CD8-positive, alpha-beta memory T cell (primary cell): ENCODE measurements around the gene TMEM132D. TPM values are rescaled to one million over a fixed set of nuclear protein-coding genes. Genes with fewer than 3 reads are reported as not detected.

Source experiments
- CTCF ChIA-PET: fragments of 350-600 bp; sonication (Branson Sonifier 250); formaldehyde crosslinking; loops from one replicate; lab custom pipeline; 2021; ENCODE audit warnings: antibody characterized with exemption; lab: Charles Lee
- POLR2A ChIA-PET: fragments of 350-600 bp; sonication (Branson Sonifier 250); formaldehyde crosslinking; loops from one replicate; lab custom pipeline; 2021; ENCODE audit warnings: antibody characterized with exemption; lab: Charles Lee
- DNase-seq, 5 donors: peaks; one replicate each; pipeline versions ENCODE4 v3.0.0 to v3.0.0-alpha.2; 2020 to 2022; ENCODE audit warnings: mixed read lengths in 1 of 5
- H3K27ac ChIP-seq: one replicate; pipeline ENCODE4 v1.7.0; 2013; ENCODE audit warnings: low read depth, mild to moderate bottlenecking, low read length, moderate library complexity
- H3K27me3 ChIP-seq: 2 replicates; pipeline ENCODE4 v1.7.0; 2013; ENCODE audit warnings: low read length, mild to moderate bottlenecking; ENCODE audit not compliant: insufficient read depth, poor library complexity, severe bottlenecking
- H3K36me3 ChIP-seq: 2 replicates; pipeline ENCODE4 v1.7.0; 2013; ENCODE audit warnings: mild to moderate bottlenecking, low read length, moderate library complexity; ENCODE audit not compliant: insufficient read depth
- H3K4me1 ChIP-seq: 2 replicates; pipeline ENCODE4 v1.7.0; 2013; ENCODE audit warnings: mild to moderate bottlenecking, low read length, moderate library complexity; ENCODE audit not compliant: insufficient read depth
- H3K4me3 ChIP-seq: 2 replicates; pipeline ENCODE4 v1.7.0; 2013; ENCODE audit warnings: mild to moderate bottlenecking, low read length
- H3K9me3 ChIP-seq: 2 replicates; pipeline ENCODE4 v1.7.0; 2013; ENCODE audit warnings: mild to moderate bottlenecking, low read length
- H3K27ac Mint-ChIP-seq, 8 donors: one replicate each; pipeline ENCODE4 v1.8.0; 2020 to 2021; ENCODE audit warnings: mixed read lengths in 8 of 8, mild to moderate bottlenecking in 6 of 8, inconsistent platforms in 3 of 8, moderate library complexity in 3 of 8
- H3K27me3 Mint-ChIP-seq, 2 donors: one replicate each; pipeline ENCODE4 v1.8.0; 2020 to 2021; ENCODE audit warnings: mixed read lengths in 2 of 2, mild to moderate bottlenecking in 1 of 2, moderate library complexity in 1 of 2
- H3K36me3 Mint-ChIP-seq, 3 donors: one replicate each; pipeline ENCODE4 v1.8.0; 2020 to 2021; ENCODE audit warnings: mixed read lengths in 3 of 3, inconsistent platforms in 1 of 3, mild to moderate bottlenecking in 1 of 3
- H3K4me1 Mint-ChIP-seq, 3 donors: one replicate each; pipeline ENCODE4 v1.8.0; 2020 to 2021; ENCODE audit warnings: mixed read lengths in 3 of 3, inconsistent platforms in 1 of 3, mild to moderate bottlenecking in 1 of 3
- H3K4me3 Mint-ChIP-seq, 7 donors: one replicate each; pipeline ENCODE4 v1.8.0; 2020 to 2021; ENCODE audit warnings: mixed read lengths in 7 of 7, mild to moderate bottlenecking in 6 of 7, moderate library complexity in 4 of 7, inconsistent platforms in 2 of 7
- H3K9me3 Mint-ChIP-seq, 5 donors: one replicate each; pipeline ENCODE4 v1.8.0; 2020 to 2022; ENCODE audit warnings: mixed read lengths in 5 of 5, mild to moderate bottlenecking in 3 of 5, moderate library complexity in 2 of 5, inconsistent platforms in 1 of 5
- polyA plus RNA-seq: library from polyadenylated mRNA; unstranded; fragments of 300-500 nt; fragmentation: Illumina TruSeq; gene quantifications from one replicate; pipeline ENCODE4 v1.2.3, GENCODE V29; 2021
- total RNA-seq, 2 experiments: library from RNA; stranded (reverse); gene quantifications; one replicate each; pipeline ENCODE4 v1.2.3, GENCODE V29; 2021

TMEM132D gene
- total and polyA plus RNA-seq, 3 experiments from 2014 or later = not detected

DNA sequence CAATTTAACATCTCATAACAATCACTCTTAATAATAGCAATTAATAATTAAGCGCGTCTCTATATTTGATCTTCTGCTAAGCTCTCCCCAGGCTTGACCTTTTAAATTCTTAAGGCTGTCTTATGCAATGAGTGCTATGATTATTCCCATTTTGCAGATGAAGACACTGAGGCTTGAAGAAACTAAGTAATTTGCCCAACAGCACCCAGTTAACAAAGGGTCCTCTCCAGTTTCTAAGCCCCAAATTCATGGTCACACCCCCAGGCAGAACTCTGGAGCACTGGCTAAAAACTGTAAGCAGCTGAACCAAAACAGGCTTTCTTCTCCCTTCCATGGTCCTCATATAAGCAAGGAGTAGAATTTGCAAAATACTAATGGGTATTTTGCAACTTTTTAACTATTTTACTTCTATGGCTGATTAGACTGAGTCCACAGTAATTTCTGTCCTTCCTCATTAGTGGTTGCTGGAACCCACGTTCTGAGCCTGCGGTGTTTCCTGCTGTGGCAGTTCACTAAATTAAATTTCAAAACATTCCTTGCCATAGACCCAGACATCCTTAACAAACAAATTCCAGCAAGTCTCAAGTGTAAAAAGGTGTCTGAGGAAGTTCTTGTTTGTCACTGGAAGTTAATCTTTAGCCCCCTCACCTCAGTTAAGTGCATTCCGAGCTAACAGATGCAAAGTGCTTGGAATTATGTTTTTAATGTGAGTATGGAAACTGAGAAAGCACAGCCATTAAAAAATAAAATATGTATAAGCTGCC, 76.5 kb downstream of the TMEM132D start:
- Histone ChIP-seq H3K27me3 (no peaks in the 10 kb centered on the region), H3K9me3 (no peaks in the 10 kb centered on the region), H3K36me3 (no peaks in the 10 kb centered on the region), H3K27ac (no peak overlapping the region), H3K4me3 (no peak overlapping the region), H3K4me1 (no peaks in the 10 kb centered on the region)
- H3K27me3 Mint-ChIP-seq = no peaks in the 10 kb centered on the region
- H3K27ac Mint-ChIP-seq = no peak overlapping the region
- ChIA-PET POLR2A (no interaction called here), CTCF (no interaction called here)
- H3K9me3 Mint-ChIP-seq = peaks cover 0 to 11% (median 2%) of the 10 kb centered on the region in 5 donors
- no peaks in the 10 kb centered on the region for H3K36me3 Mint-ChIP-seq
- H3K4me3 Mint-ChIP-seq = no peak overlapping the region
- DNase-seq = no peak
- H3K4me1 Mint-ChIP-seq = no peaks in the 10 kb centered on the region

DNA sequence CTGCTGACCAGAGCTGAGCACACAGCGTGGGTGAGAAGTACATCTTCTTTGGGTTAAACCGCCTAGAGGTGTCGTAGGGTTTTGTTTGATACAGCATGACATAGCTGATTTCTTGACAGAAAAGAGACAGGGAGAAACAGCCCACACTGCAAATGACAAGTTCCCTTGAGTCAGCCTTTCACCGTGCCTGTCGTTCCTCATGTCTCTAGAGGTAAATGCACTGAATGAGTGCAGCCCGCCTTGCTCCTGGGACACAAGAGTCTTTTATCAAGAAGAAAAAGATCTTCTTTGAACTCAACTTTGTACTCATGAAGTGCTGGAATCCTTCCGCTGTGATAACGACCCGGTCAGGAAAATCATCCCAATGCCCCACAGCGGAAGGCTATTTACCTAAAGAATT, 77.6 kb downstream of the TMEM132D start:
- Mint-ChIP-seq H3K36me3 (no peaks in the 10 kb centered on the region), H3K27me3 (no peaks in the 10 kb centered on the region), H3K27ac (no peak overlapping the region), H3K9me3 (peaks cover 0 to 13% (median 3%) of the 10 kb centered on the region in 5 donors), H3K4me1 (no peaks in the 10 kb centered on the region), H3K4me3 (no peak overlapping the region)
- CTCF ChIA-PET = no interaction called here
- DNase-seq = no peak
- no peaks in the 10 kb centered on the region for H3K36me3 ChIP-seq
- H3K4me1 ChIP-seq = no peaks in the 10 kb centered on the region
- no peaks in the 10 kb centered on the region for H3K9me3 ChIP-seq
- POLR2A ChIA-PET = no interaction called here
- no peaks in the 10 kb centered on the region for H3K27me3 ChIP-seq
- no peak overlapping the region for H3K27ac ChIP-seq
- H3K4me3 ChIP-seq = no peak overlapping the region

DNA sequence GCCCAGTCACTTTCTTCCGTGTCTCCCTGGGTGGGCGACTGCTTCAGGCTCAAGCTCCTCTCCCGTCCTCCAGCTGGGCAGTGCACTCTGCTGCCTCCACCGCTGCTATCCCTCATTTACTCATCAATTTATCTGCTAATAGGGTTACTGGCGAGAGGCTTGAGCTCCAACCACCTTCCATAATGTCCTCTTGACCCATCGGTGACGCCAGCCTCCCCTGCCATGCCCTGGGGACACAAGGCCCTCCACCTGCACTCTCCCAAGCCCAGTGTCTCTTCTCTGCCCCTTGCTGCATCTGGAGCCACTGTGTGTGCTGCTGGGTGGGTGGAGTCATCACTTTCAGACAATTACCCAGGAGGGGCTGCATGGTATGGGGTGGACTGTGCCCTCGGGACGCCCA, 78.5 kb downstream of the TMEM132D start:
- Mint-ChIP-seq H3K4me3 (no peak overlapping the region), H3K27me3 (no peaks in the 10 kb centered on the region), H3K36me3 (no peaks in the 10 kb centered on the region), H3K27ac (no peak overlapping the region), H3K9me3 (peaks cover 0 to 13% (median 3%) of the 10 kb centered on the region in 5 donors), H3K4me1 (no peaks in the 10 kb centered on the region)
- H3K4me3 ChIP-seq = no peak overlapping the region
- H3K9me3 ChIP-seq = no peaks in the 10 kb centered on the region
- H3K36me3 ChIP-seq = no peaks in the 10 kb centered on the region
- no peak overlapping the region for H3K27ac ChIP-seq
- ChIA-PET CTCF (interaction anchor here (0.7 kb wide), 1 partner anchor 27 kb away, joined by 4 read pairs; no protein-coding TSS in a partner anchor), POLR2A (no interaction called here)
- DNase-seq = no peak
- H3K4me1 ChIP-seq = no peaks in the 10 kb centered on the region
- H3K27me3 ChIP-seq = no peaks in the 10 kb centered on the region

DNA sequence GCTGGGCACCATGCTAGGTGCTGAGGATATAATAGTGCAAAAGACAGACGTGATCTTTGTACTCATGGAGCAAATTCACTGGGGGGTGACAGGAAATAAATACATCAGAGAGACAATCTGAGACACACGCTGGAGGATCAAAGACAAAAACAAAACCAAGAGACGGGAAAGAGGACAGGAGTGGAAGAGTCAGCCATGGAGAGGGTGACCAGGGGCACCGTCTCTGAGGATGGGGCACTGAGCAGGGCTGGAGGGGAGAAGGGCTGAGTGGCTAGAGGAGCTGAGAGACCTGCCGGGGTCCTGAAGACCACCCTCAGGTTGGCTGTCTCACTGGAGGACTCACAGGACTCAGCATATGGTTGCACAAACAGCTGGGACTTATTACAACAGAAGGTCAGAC, 81.9 kb downstream of the TMEM132D start:
- Mint-ChIP-seq H3K27ac (no peak overlapping the region), H3K9me3 (peaks cover 0 to 9% (median 2%) of the 10 kb centered on the region in 5 donors), H3K4me3 (no peak overlapping the region), H3K27me3 (no peaks in the 10 kb centered on the region), H3K4me1 (no peaks in the 10 kb centered on the region), H3K36me3 (no peaks in the 10 kb centered on the region)
- Histone ChIP-seq H3K36me3 (no peaks in the 10 kb centered on the region), H3K27ac (no peak overlapping the region), H3K4me3 (no peak overlapping the region), H3K9me3 (no peaks in the 10 kb centered on the region), H3K4me1 (no peaks in the 10 kb centered on the region), H3K27me3 (no peaks in the 10 kb centered on the region)
- CTCF ChIA-PET = no interaction called here
- no peak for DNase-seq
- POLR2A ChIA-PET = no interaction called here

DNA sequence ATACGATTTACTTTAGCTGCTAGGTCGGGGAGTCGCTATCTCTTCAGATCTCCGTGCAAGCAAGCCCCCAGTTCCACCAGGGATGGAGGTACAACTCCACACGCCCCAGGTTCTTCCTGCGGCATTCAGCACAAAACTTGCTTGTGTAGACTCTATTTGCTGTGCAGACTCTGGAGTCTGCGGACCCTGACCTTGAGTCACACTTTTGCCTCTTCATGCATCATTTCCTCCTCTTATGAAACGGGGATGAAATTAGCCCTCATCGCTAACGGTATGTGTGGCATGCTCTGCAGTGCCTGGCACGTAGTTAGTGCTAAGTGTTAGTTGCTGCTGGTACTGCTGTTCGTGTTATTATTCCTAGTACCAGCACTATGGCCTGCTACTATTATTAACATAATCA, 84.4 kb downstream of the TMEM132D start:
- Histone ChIP-seq H3K27me3 (no peaks in the 10 kb centered on the region), H3K27ac (no peak overlapping the region), H3K4me3 (no peak overlapping the region), H3K9me3 (no peaks in the 10 kb centered on the region), H3K4me1 (no peaks in the 10 kb centered on the region), H3K36me3 (no peaks in the 10 kb centered on the region)
- ChIA-PET POLR2A (no interaction called here), CTCF (no interaction called here)
- no peak overlapping the region for H3K27ac Mint-ChIP-seq
- no peaks in the 10 kb centered on the region for H3K4me1 Mint-ChIP-seq
- H3K4me3 Mint-ChIP-seq = no peak overlapping the region
- no peaks in the 10 kb centered on the region for H3K27me3 Mint-ChIP-seq
- H3K36me3 Mint-ChIP-seq = no peaks in the 10 kb centered on the region
- DNase-seq = no peak
- H3K9me3 Mint-ChIP-seq = peaks cover 0 to 11% (median 2%) of the 10 kb centered on the region in 5 donors

DNA sequence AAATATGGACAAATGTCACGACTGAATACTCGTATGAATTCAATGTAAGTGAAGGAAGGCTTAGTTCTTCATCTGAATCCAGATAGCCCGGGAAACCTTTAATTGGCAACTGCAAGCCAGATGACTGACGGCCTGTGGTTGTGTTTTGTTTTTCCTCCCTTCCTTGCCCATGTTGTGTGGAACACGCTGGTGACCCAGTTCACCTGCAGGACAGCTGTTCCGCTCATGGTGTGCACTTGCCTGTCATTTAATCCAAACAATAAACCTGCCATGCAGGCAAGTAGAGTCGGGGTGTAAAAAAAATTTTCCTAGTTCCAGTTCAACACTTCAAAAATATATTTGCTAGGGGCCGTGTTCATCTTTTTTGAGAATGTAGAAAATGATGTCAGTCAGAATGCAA, 88.0 kb downstream of the TMEM132D start:
- ChIA-PET POLR2A (no interaction called here), CTCF (no interaction called here)
- H3K27ac ChIP-seq = no peak overlapping the region
- no peaks in the 10 kb centered on the region for H3K36me3 Mint-ChIP-seq
- H3K27me3 Mint-ChIP-seq = no peaks in the 10 kb centered on the region
- DNase-seq = no peak
- H3K4me1 Mint-ChIP-seq = no peaks in the 10 kb centered on the region
- H3K36me3 ChIP-seq = no peaks in the 10 kb centered on the region
- no peaks in the 10 kb centered on the region for H3K4me1 ChIP-seq
- no peaks in the 10 kb centered on the region for H3K27me3 ChIP-seq
- no peak overlapping the region for H3K4me3 Mint-ChIP-seq
- no peaks in the 10 kb centered on the region for H3K9me3 ChIP-seq
- peaks cover 0 to 2% (median 1%) of the 10 kb centered on the region in 5 donors for H3K9me3 Mint-ChIP-seq
- no peak overlapping the region for H3K4me3 ChIP-seq
- H3K27ac Mint-ChIP-seq = no peak overlapping the region

DNA sequence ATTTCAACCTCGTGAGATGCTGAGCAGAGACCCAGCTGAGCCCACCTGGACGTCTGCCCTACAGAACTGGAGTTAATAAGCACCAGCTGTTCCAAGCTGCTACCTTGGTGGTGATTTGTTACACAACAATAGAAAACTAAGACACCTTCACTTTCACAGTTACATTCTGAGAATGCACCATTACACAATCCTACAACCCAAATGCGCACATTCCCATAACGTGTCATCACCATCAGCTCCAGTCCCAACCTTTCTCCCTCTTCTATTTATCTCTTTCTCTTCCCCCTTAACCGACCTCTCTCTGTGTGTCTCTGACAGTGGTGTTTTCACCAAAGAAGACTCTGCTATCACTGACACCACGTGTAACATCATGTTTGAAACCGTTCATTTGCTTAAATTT, 91.9 kb downstream of the TMEM132D start:
- H3K27me3 Mint-ChIP-seq = peaks cover 0 to 3% of the 10 kb centered on the region in 2 donors
- H3K9me3 Mint-ChIP-seq = peaks cover 0 to 7% (median 2%) of the 10 kb centered on the region in 5 donors
- Histone ChIP-seq H3K27ac (no peak overlapping the region), H3K9me3 (no peaks in the 10 kb centered on the region), H3K36me3 (no peaks in the 10 kb centered on the region), H3K27me3 (no peaks in the 10 kb centered on the region), H3K4me1 (no peaks in the 10 kb centered on the region), H3K4me3 (no peak overlapping the region)
- H3K27ac Mint-ChIP-seq = peak overlapping the region in 1 of 8 donors; percentile 60
- no peak for DNase-seq
- H3K4me1 Mint-ChIP-seq = no peaks in the 10 kb centered on the region
- H3K36me3 Mint-ChIP-seq = no peaks in the 10 kb centered on the region
- POLR2A ChIA-PET = no interaction called here
- CTCF ChIA-PET = no interaction called here
- H3K4me3 Mint-ChIP-seq = no peak overlapping the region

DNA sequence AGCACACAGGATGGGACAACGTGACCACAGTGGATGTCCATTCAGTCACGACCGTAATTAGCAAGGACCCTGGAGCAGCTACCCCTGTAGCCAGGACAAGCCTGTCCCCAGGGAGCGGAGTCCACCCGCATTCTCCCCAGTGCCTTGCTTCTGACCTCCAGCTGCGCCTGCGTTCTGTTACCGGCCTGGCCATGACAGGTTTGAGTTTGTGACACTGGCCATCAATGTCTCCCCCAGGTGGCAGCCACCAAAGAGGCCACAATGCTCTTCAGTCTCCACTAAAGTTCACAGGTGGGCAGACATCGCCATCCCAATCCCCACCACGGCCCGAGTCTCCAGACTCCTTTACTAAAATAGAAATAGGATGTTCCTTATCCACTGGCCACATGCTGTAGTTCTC, 96.7 kb downstream of the TMEM132D start:
- ChIA-PET POLR2A (no interaction called here), CTCF (no interaction called here)
- Histone ChIP-seq H3K4me1 (no peaks in the 10 kb centered on the region), H3K36me3 (no peaks in the 10 kb centered on the region), H3K9me3 (no peaks in the 10 kb centered on the region), H3K27ac (no peak overlapping the region), H3K4me3 (no peak overlapping the region), H3K27me3 (no peaks in the 10 kb centered on the region)
- H3K27ac Mint-ChIP-seq = no peak overlapping the region
- peaks cover 0 to 7% (median 2%) of the 10 kb centered on the region in 5 donors for H3K9me3 Mint-ChIP-seq
- no peaks in the 10 kb centered on the region for H3K36me3 Mint-ChIP-seq
- no peak overlapping the region for H3K4me3 Mint-ChIP-seq
- DNase-seq = no peak
- peaks cover 0 to 3% of the 10 kb centered on the region in 2 donors for H3K27me3 Mint-ChIP-seq
- no peaks in the 10 kb centered on the region for H3K4me1 Mint-ChIP-seq
